ENCODE measurements around the gene MATR3. TPM values are rescaled to one million over a fixed set of nuclear protein-coding genes. Genes with fewer than 3 reads are reported as not detected.

MATR3 gene
- polyA plus RNA-seq, 3 donors, result 61.8 to 174 (median 137) TPM

GRCh38 chr5:139245637-139246339 lies 47.8 kb upstream of the MATR3 start:
- no peak for TF ChIP-seq CTCF (IDR thresholded peaks at IDR 0.05)
- H3K9me3 Mint-ChIP-seq, result peaks cover 0 to 9% (median 6%) of the 10 kb centered on the region in 7 donors
- H2AFZ ChIP-seq (ENCODE audit: insufficient read depth, low read depth, low read length, poor library complexity, severe bottlenecking), result peak overlapping the region; percentile 85
- peak overlapping the region in 1 of 3 experiments; percentile 55 for H3K4me3 ChIP-seq (replicated peaks in 1 of 3; ENCODE audit: low read depth in 2 of 3, low read length in 3 of 3)
- intact Hi-C loops (cut with micrococcal nuclease), result no loop called here
- no peaks in the 10 kb centered on the region for H3K27me3 ChIP-seq (ENCODE audit: control insufficient read depth in 2 of 2, insufficient read depth in 2 of 2, low read length in 2 of 2)
- DNase-seq, result no peak
- peak overlapping the region; percentile 75 to 94 (median 87) for H3K27ac Mint-ChIP-seq
- no peak overlapping the region for H3K9ac ChIP-seq (ENCODE audit: insufficient read depth, low read length, poor library complexity, severe bottlenecking)
- no peaks in the 10 kb centered on the region for H3K36me3 Mint-ChIP-seq
- H3K9me3 ChIP-seq (replicated peaks in 1 of 2; ENCODE audit: control insufficient read depth in 1 of 2, insufficient read depth in 1 of 2, low read length in 2 of 2), result no peaks in the 10 kb centered on the region
- H4K20me1 ChIP-seq (ENCODE audit: insufficient read depth, low read length), result no peaks in the 10 kb centered on the region
- peak overlapping the region; percentile 44 for H3K4me2 ChIP-seq (replicated peaks; ENCODE audit: extremely low read depth, low read length, poor library complexity, severe bottlenecking)
- H3K36me3 ChIP-seq (replicated peaks in 1 of 2; ENCODE audit: control insufficient read depth in 1 of 2, insufficient read depth in 2 of 2, low read length in 2 of 2), result no peaks in the 10 kb centered on the region
- peaks cover 17 to 24% of the 10 kb centered on the region in 2 donors for H3K4me1 ChIP-seq (ENCODE audit: control insufficient read depth in 1 of 2, insufficient read depth in 2 of 2, low read length in 2 of 2)
- peak overlapping the region; percentile 41 to 84 for H3K27ac ChIP-seq (ENCODE audit: low read depth in 1 of 2, low read length in 2 of 2)
- no peaks in the 10 kb centered on the region for H3K79me2 ChIP-seq (ENCODE audit: insufficient read depth, low read length)
- peaks cover 0 to 2% (median 0%) of the 10 kb centered on the region in 3 donors for H3K27me3 Mint-ChIP-seq (ENCODE audit: low read depth in 3 of 3)
- peak overlapping the region in 1 of 2 donors; percentile 78 for H3K4me3 Mint-ChIP-seq
- H3K4me1 Mint-ChIP-seq, result peaks cover 18% of the 10 kb centered on the region

GRCh38 chr5:139246394-139246793 lies 47.1 kb upstream of the MATR3 start:
- no peaks in the 10 kb centered on the region for H3K36me3 Mint-ChIP-seq
- H3K9me3 Mint-ChIP-seq, result peaks cover 0 to 11% (median 6%) of the 10 kb centered on the region in 7 donors
- peaks cover 0 to 2% (median 0%) of the 10 kb centered on the region in 3 donors for H3K27me3 Mint-ChIP-seq (ENCODE audit: low read depth in 3 of 3)
- no peaks in the 10 kb centered on the region for H3K27me3 ChIP-seq (ENCODE audit: control insufficient read depth in 2 of 2, insufficient read depth in 2 of 2, low read length in 2 of 2)
- H4K20me1 ChIP-seq (ENCODE audit: insufficient read depth, low read length), result no peaks in the 10 kb centered on the region
- no peak for TF ChIP-seq CTCF (IDR thresholded peaks at IDR 0.05)
- no peaks in the 10 kb centered on the region for H3K79me2 ChIP-seq (ENCODE audit: insufficient read depth, low read length)
- H3K4me2 ChIP-seq (replicated peaks; ENCODE audit: extremely low read depth, low read length, poor library complexity, severe bottlenecking), result peak overlapping the region; percentile 44
- intact Hi-C loops (cut with micrococcal nuclease), result no loop called here
- peak; percentile 78 to 87 (median 80) for DNase-seq
- H3K4me3 Mint-ChIP-seq, result peak overlapping the region in 1 of 2 donors; percentile 78
- peak overlapping the region; percentile 85 for H2AFZ ChIP-seq (ENCODE audit: insufficient read depth, low read depth, low read length, poor library complexity, severe bottlenecking)
- H3K9ac ChIP-seq (ENCODE audit: insufficient read depth, low read length, poor library complexity, severe bottlenecking), result no peak overlapping the region
- no peaks in the 10 kb centered on the region for H3K9me3 ChIP-seq (replicated peaks in 1 of 2; ENCODE audit: control insufficient read depth in 1 of 2, insufficient read depth in 1 of 2, low read length in 2 of 2)
- peak overlapping the region; percentile 41 to 84 for H3K27ac ChIP-seq (ENCODE audit: low read depth in 1 of 2, low read length in 2 of 2)
- H3K27ac Mint-ChIP-seq, result peak overlapping the region; percentile 75 to 94 (median 87)
- H3K4me1 Mint-ChIP-seq, result peaks cover 24% of the 10 kb centered on the region
- whole genome bisulfite sequencing (ENCODE audit: insufficient coverage), result 0% methylated on average over 4 of the region's 4 CpGs
- H3K4me3 ChIP-seq (replicated peaks in 1 of 3; ENCODE audit: low read depth in 2 of 3, low read length in 3 of 3), result peak overlapping the region in 1 of 3 experiments; percentile 55
- peaks cover 17 to 29% of the 10 kb centered on the region in 2 donors for H3K4me1 ChIP-seq (ENCODE audit: control insufficient read depth in 1 of 2, insufficient read depth in 2 of 2, low read length in 2 of 2)
- H3K36me3 ChIP-seq (replicated peaks in 1 of 2; ENCODE audit: control insufficient read depth in 1 of 2, insufficient read depth in 2 of 2, low read length in 2 of 2), result no peaks in the 10 kb centered on the region

Data from CD14-positive monocyte (primary cell).